ENCODE results near the gene DTNB.

Gene DTNB

DNA sequence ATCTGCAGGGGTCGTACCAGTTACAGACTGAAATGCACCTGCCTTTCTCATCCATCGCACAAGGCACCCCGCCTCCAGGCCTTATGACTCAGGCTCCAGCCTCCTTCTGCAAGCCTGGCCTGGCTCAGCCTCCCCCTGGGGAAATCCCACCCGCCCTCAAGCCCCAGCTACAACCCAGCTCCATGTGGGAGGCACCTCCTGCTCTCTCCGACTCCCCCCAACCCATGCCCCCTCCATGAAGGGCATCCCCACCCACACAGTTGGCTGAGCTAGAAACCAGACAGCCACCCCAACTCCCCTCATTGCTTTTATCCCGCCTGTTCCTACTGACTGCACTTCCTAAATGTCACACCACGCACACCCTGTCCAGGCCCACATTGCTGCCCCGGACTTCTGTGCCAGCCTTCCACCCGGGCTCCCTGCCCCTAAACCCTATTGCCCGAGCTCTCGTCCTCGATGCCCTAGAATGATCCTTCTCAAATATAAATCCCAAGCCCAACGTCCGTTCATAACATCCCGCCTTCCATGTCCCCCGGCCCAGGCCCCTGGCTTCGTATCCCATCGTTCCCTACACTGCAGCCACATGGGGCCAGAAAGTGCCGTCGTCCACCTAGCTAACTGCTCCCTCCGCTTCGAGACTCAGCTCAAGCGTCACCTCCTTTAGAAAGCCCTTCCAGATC, 341.6 kb downstream of the DTNB start:
- Mint-ChIP-seq H3K27ac (peak overlapping the region; percentile 81), H3K4me1 (peaks cover 75% of the 10 kb centered on the region), H3K4me3 (no peak overlapping the region), H3K36me3 (peaks cover 41% of the 10 kb centered on the region), H3K9me3 (peaks cover 10% of the 10 kb centered on the region)
- DNase-seq (ENCODE audit: low spot score in 2 of 2) (no peak), ATAC-seq (peak; percentile 84)

DNA sequence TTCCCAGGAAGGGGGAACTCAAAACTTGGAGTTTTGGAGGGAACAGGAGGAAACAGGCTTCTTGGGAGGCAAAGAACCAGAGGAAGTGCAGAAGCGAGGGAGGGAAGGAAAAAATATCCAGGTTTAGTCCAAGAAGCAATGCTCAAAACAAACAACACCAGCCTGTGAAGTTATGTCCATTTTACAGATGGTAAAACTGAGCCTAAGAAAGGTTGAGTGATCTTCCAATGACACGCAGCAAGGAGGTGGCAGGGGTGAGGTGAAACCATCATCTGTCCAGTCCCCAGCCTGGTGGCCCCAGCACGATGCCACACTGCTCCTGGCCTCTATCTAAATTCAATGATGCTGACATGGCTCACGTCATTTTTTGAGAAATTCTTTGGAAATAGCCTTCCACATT, 342.4 kb downstream of the DTNB start:
- DNase-seq (ENCODE audit: low spot score in 2 of 2): no peak
- peaks cover 13% of the 10 kb centered on the region for H3K9me3 Mint-ChIP-seq
- ATAC-seq: no peak
- no peak overlapping the region for H3K4me3 Mint-ChIP-seq
- peaks cover 67% of the 10 kb centered on the region for H3K4me1 Mint-ChIP-seq
- peaks cover 41% of the 10 kb centered on the region for H3K36me3 Mint-ChIP-seq
- H3K27ac Mint-ChIP-seq: no peak overlapping the region

DNA sequence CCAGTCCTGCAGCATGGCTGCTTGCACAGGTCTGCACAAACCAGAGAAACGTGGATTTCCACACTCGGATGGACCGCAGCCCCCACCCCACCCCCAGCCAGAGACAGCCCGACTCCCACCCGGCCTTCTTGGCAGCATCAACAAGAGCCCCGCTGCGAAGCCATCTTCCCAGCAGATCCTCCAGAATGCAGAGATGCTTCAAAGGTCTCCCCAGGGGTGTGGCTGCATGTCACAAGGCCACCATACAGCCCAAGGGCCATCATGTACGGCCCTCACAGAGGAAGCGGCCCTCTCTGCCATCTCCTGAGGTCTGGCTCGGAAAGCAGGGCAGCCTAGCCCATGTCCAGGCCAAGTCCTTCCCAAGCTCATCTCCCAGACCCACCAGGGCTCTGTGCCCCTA, 343.1 kb downstream of the DTNB start:
- ATAC-seq (no peak), DNase-seq (ENCODE audit: low spot score in 2 of 2) (no peak)
- peaks cover 16% of the 10 kb centered on the region for H3K9me3 Mint-ChIP-seq
- peaks cover 61% of the 10 kb centered on the region for H3K4me1 Mint-ChIP-seq
- H3K27ac Mint-ChIP-seq: no peak overlapping the region
- no peak overlapping the region for H3K4me3 Mint-ChIP-seq
- peaks cover 45% of the 10 kb centered on the region for H3K36me3 Mint-ChIP-seq

DNA sequence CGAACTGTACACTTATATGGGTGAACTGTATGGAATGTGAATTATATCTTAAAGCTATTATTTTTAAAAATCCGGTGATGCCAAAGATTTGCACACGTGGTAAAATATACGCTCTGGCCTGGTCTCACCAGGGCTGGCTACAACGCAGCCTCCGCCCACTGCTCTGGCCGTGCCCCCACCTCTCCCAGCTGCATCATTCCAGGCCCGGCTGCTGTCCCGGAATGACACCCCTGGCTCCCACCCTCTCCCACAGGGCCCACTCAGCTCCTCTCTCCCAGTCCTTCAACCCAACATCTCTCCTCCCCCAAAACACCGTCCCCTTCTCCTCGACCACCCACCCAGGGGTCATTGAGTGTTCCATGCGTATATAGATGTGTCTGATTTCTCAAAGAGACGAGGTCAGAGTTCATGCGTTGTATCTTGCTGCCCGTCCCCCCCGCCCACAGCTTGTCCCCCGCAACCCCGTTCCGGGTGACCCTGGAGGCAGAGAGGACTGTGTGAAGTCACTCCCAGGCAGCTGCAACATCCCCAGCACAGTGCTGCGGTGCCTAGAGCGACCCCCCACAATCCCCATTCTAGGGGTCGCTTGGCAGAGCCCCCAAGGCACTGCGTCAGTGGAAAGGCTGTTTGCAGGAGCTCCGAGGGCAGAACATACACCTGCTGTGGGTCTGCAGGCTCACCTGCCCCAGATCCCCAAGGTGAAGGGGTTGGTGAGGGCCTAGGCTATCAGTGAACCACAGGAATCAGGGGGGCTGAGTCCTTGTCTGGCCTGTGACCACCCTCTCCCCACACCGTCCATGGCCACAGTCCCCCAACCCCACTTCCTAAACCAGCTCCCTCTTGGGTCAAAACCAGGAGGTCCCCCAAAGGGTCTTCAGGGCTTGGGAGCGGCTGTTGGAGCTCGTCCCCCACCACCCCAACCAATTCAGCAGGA, 345.0 kb downstream of the DTNB start:
- peaks cover 45% of the 10 kb centered on the region for H3K36me3 Mint-ChIP-seq
- H3K4me3 Mint-ChIP-seq: no peak overlapping the region
- ATAC-seq (no peak), DNase-seq (ENCODE audit: low spot score in 2 of 2) (no peak)
- peak overlapping the region; percentile 67 for H3K27ac Mint-ChIP-seq
- peaks cover 16% of the 10 kb centered on the region for H3K9me3 Mint-ChIP-seq
- H3K4me1 Mint-ChIP-seq: peaks cover 64% of the 10 kb centered on the region

Measured in stimulated activated effector memory CD8-positive, alpha-beta T cell treated with anti-CD3 and anti-CD28 coated beads, Interleukin-12 subunit alpha, Interleukin-12 subunit beta, amount 100 ng/mL, for 72 hours (primary cell).